GM19043 (cell line): Measurements from ENCODE around the gene DLGAP1.
"Not testable (repeated sequence)": the region's sequence is repeated elsewhere in the genome, so short reads cannot be mapped to it uniquely, and the experiment has no call there.

Source experiments
- ATAC-seq: cut with Tn5 transposase; IDR thresholded peaks from one replicate; pipeline ENCODE4 v1.9.1; 2021; ENCODE audit warnings: low read depth; ENCODE audit not compliant: unreplicated experiment

DLGAP1 gene

DNA sequence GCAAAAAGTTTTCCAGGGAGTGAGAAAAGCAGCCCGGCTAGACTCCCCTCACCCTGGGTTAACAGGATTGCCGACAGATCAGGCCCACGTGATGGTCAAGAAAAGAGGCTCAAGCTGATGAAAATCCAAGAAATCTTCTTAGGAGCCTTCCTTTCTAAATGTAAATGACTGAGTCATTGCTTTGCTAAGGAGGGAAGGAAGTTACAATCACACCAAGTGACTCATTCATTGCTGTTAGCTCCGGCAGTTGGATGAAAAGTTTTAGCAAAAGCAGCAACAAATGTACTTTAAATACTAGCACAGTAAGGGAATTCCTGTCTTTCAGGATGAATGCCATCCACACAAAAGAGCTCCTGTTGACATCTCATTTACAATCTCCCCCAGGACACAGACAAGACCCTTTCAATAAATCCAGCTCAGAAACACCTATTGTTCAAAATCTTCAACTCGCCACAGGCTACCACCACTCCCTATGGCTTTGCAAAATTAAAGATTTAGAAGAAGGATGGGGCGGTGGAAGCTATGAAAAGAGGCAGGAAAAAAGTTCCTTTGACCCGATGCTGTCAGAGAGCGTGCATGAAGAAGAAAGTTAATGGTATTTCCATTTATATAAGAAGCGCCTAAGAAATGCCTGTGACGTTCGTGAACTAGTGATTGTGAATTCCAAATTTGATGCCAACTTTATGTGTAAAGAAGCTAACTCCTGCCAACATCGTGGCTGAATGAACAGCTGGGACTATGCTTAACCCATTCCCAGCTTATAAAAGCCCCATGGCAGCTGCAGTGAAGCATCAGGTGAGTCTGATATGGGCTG, 851.5 kb downstream of the DLGAP1 start:
- ATAC-seq, result peak; percentile 24

DNA sequence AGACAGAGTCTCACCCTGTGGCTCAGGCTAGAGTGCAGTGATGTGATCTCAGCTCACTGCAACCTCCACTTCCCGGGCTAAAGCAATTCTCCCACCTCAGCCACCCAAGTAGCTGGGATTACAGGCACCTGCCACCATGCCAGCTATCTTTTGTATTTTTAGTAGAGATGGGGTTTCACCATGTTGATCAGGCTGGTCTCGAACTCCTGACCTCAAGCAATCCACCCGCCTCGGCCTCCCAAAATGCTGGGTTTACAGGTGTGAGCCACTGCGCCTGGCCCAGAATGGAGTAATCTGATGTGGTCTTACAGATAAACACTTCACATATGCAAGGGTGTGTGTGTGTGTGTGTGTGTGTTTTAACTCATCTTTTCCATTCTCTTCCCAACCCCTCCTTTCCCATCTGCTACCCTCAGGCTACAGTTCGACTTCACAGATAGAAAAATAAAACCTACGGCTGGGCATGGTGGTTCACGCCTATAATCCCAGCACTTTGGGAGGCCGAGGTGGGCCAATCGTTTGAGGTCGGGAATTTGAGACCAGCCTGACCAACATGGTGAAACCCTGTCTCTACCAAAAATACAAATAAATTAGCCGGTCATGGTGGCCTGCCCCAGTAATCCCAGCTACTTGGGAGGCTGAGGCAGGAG, 853.9 kb downstream of the DLGAP1 start:
- ATAC-seq, result not testable (repeated sequence)

DNA sequence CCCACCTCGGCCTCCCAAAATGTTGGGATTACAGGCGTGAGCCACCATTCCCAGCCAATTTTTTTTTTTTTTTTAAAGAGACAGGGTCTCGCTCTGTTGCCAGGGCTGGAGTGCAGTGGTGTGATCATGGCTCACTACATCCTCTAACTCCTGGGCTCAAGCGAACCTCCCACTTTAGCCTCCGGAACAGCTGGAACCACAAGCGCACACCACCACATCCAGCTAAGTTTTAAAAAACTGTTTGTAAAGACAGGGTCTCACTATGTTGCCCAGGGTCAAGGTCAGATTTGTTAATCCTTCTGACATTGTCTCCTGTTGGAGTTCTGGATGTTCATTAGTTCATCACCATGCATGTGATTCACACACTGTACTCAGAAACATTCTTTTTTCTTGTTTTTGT, 855.2 kb downstream of the DLGAP1 start:
- ATAC-seq, result no peak

DNA sequence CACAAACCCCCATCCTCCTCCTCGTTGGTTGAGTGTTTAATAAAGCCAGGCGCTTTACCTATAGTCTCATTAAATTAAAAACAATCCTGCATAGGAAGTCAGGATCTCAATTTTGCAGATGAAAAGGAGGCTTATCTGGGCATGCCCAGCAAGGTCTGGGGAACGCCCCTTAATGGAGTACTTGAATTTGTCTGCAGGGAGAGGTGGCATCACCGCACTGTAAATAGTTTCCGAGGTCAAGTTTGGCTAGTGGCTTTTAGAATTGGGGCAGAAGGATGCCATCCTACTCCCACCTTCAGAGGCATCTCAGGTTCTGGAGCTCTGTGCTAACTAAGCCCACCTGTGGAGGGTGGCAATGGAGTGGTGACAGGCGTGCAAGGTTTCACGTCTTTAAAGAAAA, 855.9 kb downstream of the DLGAP1 start:
- ATAC-seq, result no peak

DNA sequence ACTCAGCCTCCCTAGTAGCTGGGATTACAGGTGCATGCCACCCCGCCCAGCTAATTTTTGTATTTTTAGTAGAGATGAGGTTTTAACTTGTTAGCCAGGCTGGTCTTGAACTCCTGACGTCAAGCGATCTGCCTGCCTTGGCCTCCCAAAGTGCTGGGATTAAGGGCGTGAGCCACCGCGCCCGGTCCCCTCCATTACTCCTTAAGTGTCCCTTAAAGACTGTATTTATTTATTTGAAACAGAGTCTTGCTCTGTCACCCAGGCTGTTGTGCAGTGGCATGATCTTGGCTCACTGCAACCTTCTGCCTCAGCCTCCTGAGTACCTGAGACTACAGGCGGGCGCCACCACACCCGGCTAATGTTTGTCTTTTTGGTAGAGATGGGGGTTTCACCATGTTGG, 856.5 kb downstream of the DLGAP1 start:
- ATAC-seq, result no peak

DNA sequence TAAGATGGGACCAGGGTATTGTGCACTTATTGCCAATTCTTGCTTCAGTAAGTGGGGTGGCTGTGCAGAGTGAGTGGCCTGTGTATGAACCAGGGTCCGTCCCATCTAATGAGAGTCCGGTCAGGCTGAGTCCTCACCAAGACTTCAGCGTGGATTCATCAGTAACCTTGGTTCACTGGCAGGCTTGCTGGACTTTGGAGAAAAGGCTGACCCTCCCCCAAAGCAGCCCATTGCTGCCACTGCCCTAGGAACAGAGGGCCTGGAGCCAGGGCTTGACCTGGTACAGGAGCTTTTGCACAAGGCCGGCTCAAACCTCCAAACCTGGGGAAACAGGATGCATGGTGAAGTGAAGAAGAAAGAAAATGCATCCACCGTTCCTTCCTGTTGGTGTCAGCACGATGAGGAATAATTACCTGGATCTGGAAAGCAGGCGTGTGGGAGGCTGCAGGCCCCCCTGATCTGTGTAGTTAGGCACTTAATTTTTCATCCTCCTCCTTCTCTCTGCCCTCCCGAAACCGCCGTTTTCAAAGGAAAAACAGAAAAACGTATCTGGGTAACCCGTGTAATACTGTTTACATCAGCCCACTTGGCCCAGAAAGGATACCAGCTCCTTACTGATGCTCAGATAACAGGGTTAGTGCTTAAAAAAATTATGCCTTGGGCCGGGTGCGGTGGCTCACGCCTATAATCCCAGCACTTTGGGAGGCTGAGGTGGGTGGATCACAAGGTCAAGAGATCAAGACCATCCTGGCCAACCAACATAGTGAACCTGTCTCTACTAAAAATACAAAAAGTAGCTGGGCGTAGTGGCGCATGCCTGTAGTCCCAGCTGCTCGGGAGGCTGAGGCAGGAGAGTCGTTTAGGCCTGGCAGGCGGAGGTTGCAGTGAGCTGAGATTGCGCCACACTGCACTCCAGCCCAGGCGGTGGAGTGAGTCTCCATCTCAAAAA, 857.4 kb downstream of the DLGAP1 start:
- no peak for ATAC-seq

DNA sequence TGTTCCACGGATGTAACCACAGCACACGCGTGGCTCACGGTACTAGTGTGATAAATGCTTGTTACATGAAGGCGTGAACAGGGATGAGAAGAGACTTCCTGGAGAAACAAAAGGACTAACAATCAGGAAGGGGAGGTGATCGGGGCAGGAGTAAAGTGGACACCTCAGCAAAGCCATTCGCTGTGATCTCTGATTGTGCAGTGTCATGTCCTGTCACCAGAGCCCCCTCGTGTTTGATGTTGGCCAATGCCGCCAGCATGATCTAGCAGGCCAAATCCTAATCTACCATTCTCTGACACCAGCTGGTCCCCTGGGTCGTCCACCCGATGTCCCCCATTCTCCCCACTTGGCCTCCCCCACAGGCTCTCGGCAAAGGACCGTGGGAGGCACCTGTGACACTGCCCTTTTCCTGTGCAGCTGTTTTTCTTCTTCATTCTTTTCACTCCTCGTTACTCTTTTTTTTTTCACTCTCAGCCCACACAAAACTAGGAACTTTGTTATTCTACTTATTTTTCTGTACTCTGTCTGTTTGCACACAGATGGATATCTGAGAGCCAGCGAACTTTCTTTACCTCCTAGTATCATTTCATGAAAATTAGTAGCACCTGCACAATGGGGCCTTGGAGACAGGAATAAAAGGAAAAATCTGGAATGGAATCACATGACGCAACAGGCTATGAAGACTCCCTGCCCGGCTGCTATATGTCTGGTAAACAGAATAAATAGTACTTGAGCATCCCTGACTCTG, 858.3 kb downstream of the DLGAP1 start:
- ATAC-seq, result peak; percentile 34

DNA sequence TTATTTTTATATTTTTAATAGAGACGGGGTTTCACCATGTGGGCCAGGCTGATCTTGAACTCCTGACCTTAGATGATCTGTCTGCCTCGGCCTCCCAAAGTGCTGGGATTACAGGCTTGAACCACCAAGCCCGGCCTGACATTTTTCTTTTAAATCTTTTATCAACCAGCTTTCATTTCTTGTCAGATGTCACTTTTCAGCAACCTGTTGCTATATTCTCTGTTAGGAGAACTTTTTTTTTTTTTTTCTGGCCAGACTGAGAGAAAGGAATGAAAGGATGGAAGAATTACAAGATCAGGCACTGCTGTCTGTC, 858.8 kb downstream of the DLGAP1 start:
- no peak for ATAC-seq

DNA sequence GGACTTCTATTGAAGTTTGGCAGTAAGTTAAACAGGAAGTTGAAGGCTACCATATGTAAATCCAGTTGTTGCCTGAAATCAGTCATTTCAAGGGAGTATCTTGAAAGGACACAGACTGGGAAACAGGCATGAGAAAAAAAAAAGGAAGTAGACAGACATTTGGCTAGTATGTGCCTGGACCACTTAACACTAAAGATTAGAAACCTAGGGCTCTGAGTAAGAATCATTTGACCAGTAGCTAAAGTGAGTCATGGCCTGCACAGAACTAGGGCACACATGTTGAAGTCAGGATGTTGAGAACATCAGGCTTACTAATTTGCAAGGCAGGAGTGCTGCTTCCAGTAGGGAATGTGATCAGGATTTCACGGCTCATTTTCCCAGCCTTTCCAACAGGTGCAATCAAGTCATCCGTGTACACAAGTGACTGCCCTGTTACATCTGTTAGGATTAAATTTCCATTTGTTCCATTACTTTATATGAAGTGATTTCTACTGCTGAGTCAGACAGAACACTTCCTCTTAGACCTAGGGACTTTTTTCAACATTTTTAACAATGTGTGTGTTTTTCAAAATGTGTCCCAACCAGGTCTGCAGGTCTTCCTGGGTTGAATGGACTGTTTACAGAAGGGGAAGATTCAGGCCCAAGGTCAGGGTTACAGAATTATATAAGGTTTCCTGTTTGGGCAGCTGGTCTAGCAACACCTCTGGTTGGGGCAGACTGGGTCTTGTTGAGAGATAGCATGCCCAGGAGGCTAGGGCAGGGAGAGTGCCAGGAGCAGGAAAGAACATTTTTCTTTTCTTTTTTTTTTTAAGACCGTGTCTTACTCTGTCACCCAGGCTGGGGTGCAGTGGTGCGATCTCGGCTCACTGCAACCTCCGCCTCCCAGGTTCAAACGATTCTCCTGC, 859.5 kb downstream of the DLGAP1 start:
- ATAC-seq, result peak; percentile 49

DNA sequence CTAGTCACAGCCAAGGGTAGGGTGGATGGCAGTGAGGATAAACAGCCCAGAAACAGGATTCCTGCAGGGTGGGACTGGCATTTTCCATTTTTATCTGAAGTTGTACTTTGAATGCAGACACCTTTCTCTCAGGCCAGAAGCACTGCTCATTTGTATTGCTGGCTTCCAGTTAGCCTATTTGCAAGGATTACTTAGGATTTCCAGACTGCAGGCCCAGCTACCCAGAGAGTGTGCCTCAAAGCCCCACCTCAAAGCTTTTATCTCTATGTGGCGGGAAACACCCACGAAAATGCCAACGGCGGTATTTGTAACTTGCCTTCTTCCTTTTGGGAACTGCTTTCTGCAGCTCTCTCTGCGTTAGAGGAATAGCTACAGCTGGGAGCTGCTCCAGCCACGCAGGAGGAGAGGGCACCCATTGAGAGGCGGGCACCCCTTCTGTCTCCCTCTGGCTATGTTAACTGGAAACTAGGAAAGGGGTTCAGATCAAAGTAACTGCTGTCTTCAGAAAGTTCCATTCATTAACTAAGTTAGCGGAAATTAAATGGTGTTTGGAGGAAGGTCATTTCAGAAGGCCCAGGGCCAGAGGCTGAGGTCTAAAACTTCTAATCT, 860.2 kb downstream of the DLGAP1 start:
- ATAC-seq, result no peak

DNA sequence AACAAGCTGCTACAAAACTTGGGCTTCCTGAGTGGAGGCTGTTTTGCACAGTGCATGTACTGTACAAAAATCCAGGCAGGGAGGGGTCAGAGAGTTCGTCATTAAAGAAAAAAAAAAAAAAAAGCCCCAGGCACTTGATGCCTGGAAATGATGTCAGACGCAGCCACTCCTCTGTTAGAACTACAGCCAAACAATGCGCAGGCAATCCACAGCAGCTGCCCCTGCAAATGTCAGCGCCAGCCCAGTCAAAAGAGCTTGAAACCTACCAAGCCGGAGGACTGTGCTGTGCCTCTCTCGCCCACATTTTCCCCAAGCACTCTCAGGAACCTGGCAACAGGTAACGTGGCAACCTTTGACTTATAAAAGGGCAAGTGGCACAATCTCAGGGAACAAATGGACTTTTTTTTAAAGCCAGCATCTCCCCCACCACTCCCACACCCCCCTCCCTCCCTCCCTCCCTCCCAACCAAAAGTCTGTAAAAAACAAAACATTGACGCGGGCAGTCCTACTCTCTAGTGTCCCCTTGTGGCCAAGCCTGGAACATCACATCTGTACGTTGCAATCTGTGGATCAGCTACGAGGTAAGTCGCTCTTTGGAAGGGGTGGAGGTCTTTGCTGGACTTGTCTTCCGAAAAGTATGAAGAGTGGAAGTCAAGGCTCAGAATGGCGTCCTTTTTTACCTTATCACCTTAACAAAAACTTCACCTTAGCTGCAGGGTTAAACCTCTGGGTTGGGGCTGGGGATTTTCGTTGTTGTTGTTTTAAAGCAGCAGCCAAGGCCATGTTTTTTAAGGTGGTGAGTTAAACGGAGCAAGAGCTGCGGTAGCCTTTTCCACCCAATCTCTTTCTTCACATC, 861.0 kb downstream of the DLGAP1 start:
- peak; percentile 50 for ATAC-seq

DNA sequence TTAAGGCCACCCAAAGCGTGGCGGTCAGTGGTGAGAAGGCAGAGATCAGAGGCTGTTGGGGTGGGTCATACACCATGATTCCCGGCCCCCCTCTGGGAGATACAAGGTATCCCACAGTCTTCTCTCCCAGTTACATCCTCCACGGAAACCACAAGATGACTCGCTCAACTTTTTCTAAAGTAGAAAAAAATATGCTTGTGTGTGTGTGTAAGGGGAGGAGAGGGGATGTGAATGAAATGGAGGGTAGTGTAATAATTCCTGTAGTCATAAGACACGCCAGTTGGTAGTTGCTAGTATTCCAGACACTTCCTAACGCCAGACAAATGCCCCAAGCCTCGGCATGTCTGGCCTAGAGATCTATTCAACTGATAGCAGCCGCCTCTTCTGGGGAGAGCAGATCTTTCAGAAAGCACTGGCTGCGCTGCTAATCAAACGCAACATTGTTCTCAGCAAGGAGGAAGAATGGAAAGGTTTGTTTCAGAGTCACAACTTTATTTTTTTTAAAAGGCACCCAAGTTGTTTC, 861.7 kb downstream of the DLGAP1 start:
- ATAC-seq, result no peak

DNA sequence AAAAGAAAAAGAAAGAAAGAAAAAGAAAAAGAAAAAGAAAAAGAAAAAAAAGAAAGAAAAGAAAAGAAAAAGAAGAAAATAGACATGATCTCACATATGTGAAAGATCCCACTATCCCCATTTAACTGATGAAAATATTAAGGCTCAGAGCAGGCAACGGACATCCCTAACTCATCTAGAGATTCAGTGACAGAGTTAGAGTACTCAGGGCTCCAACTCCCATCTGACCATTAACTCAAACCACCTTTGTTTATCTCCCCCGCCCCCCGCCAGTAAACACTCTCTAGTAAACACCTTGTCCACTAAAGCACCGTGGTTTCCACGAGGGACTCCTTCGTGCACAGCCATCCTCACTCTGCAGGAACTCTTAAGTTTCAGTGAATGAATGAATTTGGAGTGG, 862.2 kb downstream of the DLGAP1 start:
- no peak for ATAC-seq

DNA sequence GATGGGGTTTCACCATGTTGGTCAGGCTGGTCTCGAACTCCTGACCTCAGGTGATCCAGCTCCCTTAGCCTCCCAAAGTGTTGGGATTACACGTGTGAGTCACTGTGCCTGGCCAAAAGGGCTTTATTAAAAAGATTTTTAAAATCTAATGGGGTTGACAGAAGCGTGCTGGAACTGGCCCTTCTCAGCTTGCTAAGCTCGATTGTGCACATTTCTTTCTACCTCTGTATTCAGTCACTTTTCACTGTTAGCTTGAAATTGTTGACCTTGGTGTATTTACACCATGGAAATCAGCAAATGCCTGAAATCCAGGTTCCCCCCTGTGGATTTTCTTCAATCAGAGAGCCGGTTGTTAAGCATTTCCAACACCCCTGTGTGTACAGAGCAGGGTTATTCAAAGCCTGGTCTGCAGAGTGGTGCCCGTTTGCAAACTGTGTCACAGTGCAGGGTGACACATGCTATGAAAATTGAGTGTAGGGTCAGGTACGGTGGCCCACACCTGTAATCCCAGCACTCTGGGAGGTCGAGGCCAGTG, 864.9 kb downstream of the DLGAP1 start:
- no peak for ATAC-seq

DNA sequence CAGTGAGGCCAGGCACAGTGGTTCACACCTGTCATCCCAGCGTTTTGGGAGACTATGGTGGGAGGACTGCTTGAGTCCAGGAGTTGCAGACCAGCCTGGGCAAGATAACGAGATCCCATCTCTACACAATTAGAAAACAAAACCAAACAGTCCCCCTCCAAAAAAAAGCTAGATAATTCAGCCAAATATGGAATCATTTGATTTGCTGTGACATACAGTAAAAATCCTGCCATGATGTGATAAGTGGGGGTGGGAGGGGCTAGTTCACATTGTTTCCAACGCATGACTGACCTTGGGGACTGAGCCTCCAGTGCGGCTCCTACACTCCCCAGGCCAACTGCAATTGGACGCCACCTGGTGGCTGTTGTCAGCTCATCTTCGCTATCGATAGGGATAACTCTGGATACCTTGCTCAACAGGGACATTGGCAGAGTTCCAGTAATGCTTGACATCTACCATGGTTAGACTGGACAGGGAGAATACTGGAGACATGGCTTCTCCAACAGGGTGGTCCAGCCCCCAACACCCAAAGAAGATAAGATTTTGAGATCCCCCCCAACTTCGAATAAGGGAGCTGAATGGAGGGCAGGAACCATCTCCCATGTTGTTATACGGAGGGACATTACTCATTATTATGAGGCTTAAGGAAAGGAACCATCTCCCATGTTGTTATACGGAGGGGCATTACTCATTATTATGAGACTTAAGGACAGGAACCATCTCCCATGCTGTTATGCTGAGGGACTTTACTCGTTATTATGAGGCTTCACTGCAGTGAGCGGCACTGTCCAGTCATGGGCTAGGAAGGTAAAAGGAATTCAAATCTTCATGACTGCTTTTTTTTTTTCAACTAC, 869.2 kb downstream of the DLGAP1 start:
- ATAC-seq, result peak; percentile 26

DNA sequence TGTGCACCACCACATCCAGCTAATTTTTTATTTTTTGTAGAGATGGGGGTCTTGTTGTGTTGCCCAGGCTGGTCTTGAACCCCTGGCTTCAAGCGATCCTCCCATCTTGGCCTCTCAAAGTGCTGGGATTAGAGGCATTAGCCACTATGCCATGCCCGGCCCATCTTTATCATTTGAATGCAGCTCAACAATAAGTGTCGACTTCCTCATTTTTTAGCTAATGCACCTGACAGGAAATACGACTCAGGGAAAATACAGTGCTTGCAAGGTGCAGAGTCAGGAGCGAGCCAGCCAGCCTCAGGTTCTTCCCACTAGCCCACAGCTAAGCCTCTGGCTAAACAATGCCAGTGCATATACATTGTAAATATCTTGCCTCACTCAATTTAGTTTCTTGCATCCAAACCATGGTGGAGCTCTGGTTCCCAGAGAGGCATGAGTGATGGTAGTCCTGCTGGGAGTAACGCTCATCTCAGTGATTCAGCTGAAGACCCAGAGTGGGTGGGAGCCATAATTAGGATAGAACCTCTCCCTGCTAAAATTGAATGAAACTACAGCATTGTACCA, 870.1 kb downstream of the DLGAP1 start:
- no peak for ATAC-seq
